HepG2 (cell line): ENCODE results near the gene PLB1. TPM values are rescaled to one million over a fixed set of nuclear protein-coding genes. Genes with fewer than 3 reads are reported as not detected.
A peak's percentile ranks its signal among the peaks of the same experiment; 100 is the strongest.

Experiments used
- ATAD3A ChIP-seq: sonication (generic); formaldehyde crosslinking; IDR thresholded peaks from 2 replicates; pipeline ENCODE4 v1.4.0; 2020; ENCODE audit warnings: missing genetic modification reagents
- BCL6 ChIP-seq: IDR thresholded peaks from 2 replicates; pipeline ENCODE4 v1.6.1; 2016; ENCODE audit warnings: missing genetic modification reagents, missing compliant biosample characterization
- CC2D1A ChIP-seq: sonication (generic); formaldehyde crosslinking; IDR thresholded peaks from 2 replicates; pipeline ENCODE4 v1.8.1; 2023; ENCODE audit warnings: mild to moderate bottlenecking, missing genetic modification reagents
- CHD4 ChIP-seq: fragments of 200-600 bp; sonication (generic); IDR thresholded peaks from 2 replicates; pipeline ENCODE4 v1.7.0; 2017; ENCODE audit warnings: mild to moderate bottlenecking, low read length, borderline replicate concordance
- DMTF1 ChIP-seq: sonication (generic); formaldehyde crosslinking; IDR thresholded peaks from 2 replicates; pipeline ENCODE4 v1.4.0; 2020; ENCODE audit warnings: mild to moderate bottlenecking, missing genetic modification reagents
- ELF1 ChIP-seq: sonication (generic); formaldehyde crosslinking; IDR thresholded peaks from 2 replicates; pipeline ENCODE4 v1.4.0; 2020; ENCODE audit warnings: missing genetic modification reagents
- FOXA3 ChIP-seq: IDR thresholded peaks from 2 replicates; pipeline ENCODE4 v1.6.1; 2016; ENCODE audit warnings: missing genetic modification reagents, missing compliant biosample characterization
- FOXO1 ChIP-seq: sonication (generic); formaldehyde crosslinking; IDR thresholded peaks from 2 replicates; pipeline ENCODE4 v1.4.0; 2020; ENCODE audit warnings: missing genetic modification reagents
- HMGA1 ChIP-seq: sonication (generic); formaldehyde crosslinking; conservative IDR thresholded peaks from 2 replicates; pipeline ENCODE4 v1.4.0; 2020; ENCODE audit warnings: missing genetic modification reagents
- HNRNPK ChIP-seq: fragments of 200-400 bp; formaldehyde crosslinking; IDR thresholded peaks from 2 replicates; pipeline ENCODE4 v1.6.1; 2018; ENCODE audit warnings: low read length, low read depth, moderate library complexity, mild to moderate bottlenecking; ENCODE audit not compliant: poor library complexity, severe bottlenecking
- KLF11 ChIP-seq: IDR thresholded peaks from 2 replicates; pipeline ENCODE4 v1.6.1; 2016; ENCODE audit warnings: missing compliant biosample characterization
- MED1 ChIP-seq: sonication (generic); formaldehyde crosslinking; IDR thresholded peaks from 2 replicates; pipeline ENCODE4 v1.4.0; 2020; ENCODE audit warnings: missing genetic modification reagents
- MEF2D ChIP-seq: sonication (generic); formaldehyde crosslinking; IDR thresholded peaks from 2 replicates; pipeline ENCODE4 v1.5.1; 2020; ENCODE audit warnings: mild to moderate bottlenecking, missing genetic modification reagents
- PRPF4 ChIP-seq: fragments of 200-400 bp; formaldehyde crosslinking; IDR thresholded peaks from 2 replicates; pipeline ENCODE4 v1.6.1; 2016; ENCODE audit warnings: low read length, low read depth; ENCODE audit not compliant: poor library complexity, severe bottlenecking
- REPIN1 ChIP-seq: sonication (generic); formaldehyde crosslinking; IDR thresholded peaks from 2 replicates; pipeline ENCODE4 v1.8.0; 2022; ENCODE audit warnings: missing genetic modification reagents, low read depth, mild to moderate bottlenecking, borderline replicate concordance
- RFX3 ChIP-seq: IDR thresholded peaks from 2 replicates; pipeline ENCODE4 v1.6.1; 2016; ENCODE audit warnings: missing biosample characterization, missing genetic modification reagents
- SAFB2 ChIP-seq: sonication (generic); formaldehyde crosslinking; IDR thresholded peaks from 2 replicates; pipeline ENCODE4 v1.5.1; 2020; ENCODE audit warnings: missing genetic modification reagents, low read depth, mild to moderate bottlenecking, borderline replicate concordance
- SATB2 ChIP-seq: sonication (generic); formaldehyde crosslinking; IDR thresholded peaks from 2 replicates; pipeline ENCODE4 v1.5.0; 2020; ENCODE audit warnings: missing genetic modification reagents
- SMAD3 ChIP-seq: sonication (generic); formaldehyde crosslinking; IDR thresholded peaks from 2 replicates; pipeline ENCODE4 v1.4.0; 2020; ENCODE audit warnings: missing genetic modification reagents
- SMC3 ChIP-seq: IDR thresholded peaks from 2 replicates; pipeline ENCODE4 v1.6.1; 2011; ENCODE audit warnings: low read length, improper control_type of control experiment
- STAG1 ChIP-seq: sonication (generic); formaldehyde crosslinking; IDR thresholded peaks from 2 replicates; pipeline ENCODE4 v1.4.0; 2020; ENCODE audit warnings: missing genetic modification reagents
- SYNCRIP ChIP-seq: fragments of 200-400 bp; formaldehyde crosslinking; IDR thresholded peaks from 2 replicates; pipeline ENCODE4 v1.6.1; 2018; ENCODE audit warnings: mild to moderate bottlenecking, low read depth, low read length; ENCODE audit not compliant: insufficient read depth
- U2AF1 ChIP-seq: fragments of 200-400 bp; formaldehyde crosslinking; optimal IDR thresholded peaks from 2 replicates; pipeline ENCODE3; 2017; ENCODE audit warnings: mild to moderate bottlenecking, low read depth, low read length
- YY1 ChIP-seq: IDR thresholded peaks from 2 replicates; pipeline ENCODE4 v1.6.1; 2011; ENCODE audit warnings: low read length, low read depth, moderate library complexity, mild to moderate bottlenecking; ENCODE audit not compliant: insufficient read depth, insufficient replicate concordance
- ZFX ChIP-seq: sonication (generic); formaldehyde crosslinking; IDR thresholded peaks from 2 replicates; pipeline ENCODE4 v1.4.0; 2020; ENCODE audit warnings: mild to moderate bottlenecking, low read depth, missing genetic modification reagents, moderate library complexity
- ZNF225 ChIP-seq: sonication (generic); formaldehyde crosslinking; IDR thresholded peaks from 2 replicates; pipeline ENCODE4 v1.4.0; 2020; ENCODE audit warnings: mild to moderate bottlenecking, missing genetic modification reagents
- ZNF282 ChIP-seq: fragments of 450-650 bp; IDR thresholded peaks from 2 replicates; pipeline ENCODE4 v1.6.1; 2018; ENCODE audit not compliant: partially characterized antibody
- ZNF30 ChIP-seq: sonication (generic); formaldehyde crosslinking; IDR thresholded peaks from 2 replicates; pipeline ENCODE4 v1.5.0; 2020; ENCODE audit warnings: mild to moderate bottlenecking, missing genetic modification reagents
- ZNF567 ChIP-seq: sonication (generic); formaldehyde crosslinking; IDR thresholded peaks from 2 replicates; pipeline ENCODE4 v1.8.1; 2023; ENCODE audit warnings: mild to moderate bottlenecking, missing genetic modification reagents, borderline replicate concordance
- ZNF713 ChIP-seq: sonication (generic); formaldehyde crosslinking; IDR thresholded peaks from 2 replicates; pipeline ENCODE4 v1.4.0; 2020; ENCODE audit warnings: mild to moderate bottlenecking, missing genetic modification reagents
- ZNF776 ChIP-seq: sonication (generic); formaldehyde crosslinking; IDR thresholded peaks from 2 replicates; pipeline ENCODE4 v1.4.0; 2020; ENCODE audit warnings: mild to moderate bottlenecking, missing genetic modification reagents
- polyA plus RNA-seq, 8 experiments: library from polyadenylated mRNA; depleted of rRNA in 3 of 8; stranded (reverse) in 7 of 8; unstranded in 1 of 8; fragments of >200 nt; fragmentation: Illumina TruSeq in 4 of 8; extraction: Trizol in 4 of 8; gene quantifications; 2 replicates each; pipeline versions ENCODE4 v1.2.1 to v1.2.3, GENCODE V29; 2011 to 2016; ENCODE audit warnings: low read depth in 4 of 8, missing spikeins in 1 of 8, mixed read lengths in 1 of 8; ENCODE audit not compliant: insufficient read depth in 1 of 8
- total RNA-seq, 5 experiments: library from RNA; depleted of rRNA; stranded (reverse); fragments of >200 nt; fragmentation: Illumina TruSeq; extraction: Trizol; gene quantifications; 2 replicates each; pipeline ENCODE4 v1.2.3, GENCODE V29; 2016; ENCODE audit warnings: low read depth in 1 of 5
- TF ChIP-seq, protein P1 (sequence below): sonication (generic); formaldehyde crosslinking; IDR thresholded peaks from 2 replicates; pipeline ENCODE4 v1.5.0; 2020; ENCODE audit warnings: missing genetic modification reagents

The PLB1 gene
- total and polyA plus RNA-seq, 2 of the 13 experiments (the other 11 are each of a cell fraction or from before 2014, with no cell fraction given), result 0.20 to 1.8 TPM

DNA sequence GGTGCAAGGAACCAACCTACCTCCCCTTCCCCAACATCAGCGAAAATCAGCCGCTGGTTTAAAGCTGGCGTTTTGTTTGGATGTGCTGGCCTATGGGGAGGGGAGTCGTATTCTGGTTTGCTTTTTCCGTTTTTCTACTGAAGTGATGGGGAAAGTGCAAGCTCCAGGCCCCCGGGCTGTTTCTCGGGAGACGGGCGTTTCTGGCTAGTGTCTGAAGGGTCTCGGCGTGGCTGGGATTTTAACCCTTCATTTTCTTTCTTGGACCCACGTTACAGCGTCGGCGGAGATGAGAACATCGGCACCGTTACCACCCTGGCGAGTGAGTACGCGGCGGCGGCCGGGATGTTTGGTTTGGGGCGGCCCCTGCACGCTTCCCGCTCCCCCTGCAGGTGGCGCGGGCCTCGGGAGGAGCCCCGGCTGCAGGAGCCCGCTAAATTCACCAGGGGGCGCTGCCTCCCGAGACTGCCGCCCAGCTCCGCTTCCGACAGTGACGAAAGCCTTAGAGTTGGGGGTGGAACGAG lies 70.7 kb downstream of the PLB1 start (continued):
- no peak for TF ChIP-seq ZNF30 (CRISPR knock-in tag)
- no peak for TF ChIP-seq DMTF1 (CRISPR knock-in tag)
- TF ChIP-seq FOXA3 (CRISPR knock-in tag), result 0 out of 2 replicates have a peak, but pooled peaks have one; percentile 11
- TF ChIP-seq STAG1 (CRISPR knock-in tag), result peak; percentile 80
- TF ChIP-seq MEF2D (CRISPR knock-in tag), result no peak
- no peak for TF ChIP-seq RFX3 (CRISPR knock-in tag)
- no peak for TF ChIP-seq ZNF225 (CRISPR knock-in tag)
- TF ChIP-seq SMC3, result peak; percentile 58; the same call in 1 of the 2 replicates
- TF ChIP-seq FOXO1 (CRISPR knock-in tag), result peak; percentile 53
- TF ChIP-seq ELF1 (CRISPR knock-in tag), result peak; percentile 65; the same call in 1 of the 2 replicates
- TF ChIP-seq BCL6 (CRISPR knock-in tag), result peak; percentile 50
- no peak for TF ChIP-seq CC2D1A (CRISPR knock-in tag)
- no peak for TF ChIP-seq ZNF776 (CRISPR knock-in tag)
- TF ChIP-seq HMGA1 (CRISPR knock-in tag), result no peak
- 0 out of 2 replicates have a peak, but pooled peaks have one; percentile 27 for TF ChIP-seq ZFX
- no peak for TF ChIP-seq CHD4
- no peak for TF ChIP-seq U2AF1
- TF ChIP-seq, protein P1, sequence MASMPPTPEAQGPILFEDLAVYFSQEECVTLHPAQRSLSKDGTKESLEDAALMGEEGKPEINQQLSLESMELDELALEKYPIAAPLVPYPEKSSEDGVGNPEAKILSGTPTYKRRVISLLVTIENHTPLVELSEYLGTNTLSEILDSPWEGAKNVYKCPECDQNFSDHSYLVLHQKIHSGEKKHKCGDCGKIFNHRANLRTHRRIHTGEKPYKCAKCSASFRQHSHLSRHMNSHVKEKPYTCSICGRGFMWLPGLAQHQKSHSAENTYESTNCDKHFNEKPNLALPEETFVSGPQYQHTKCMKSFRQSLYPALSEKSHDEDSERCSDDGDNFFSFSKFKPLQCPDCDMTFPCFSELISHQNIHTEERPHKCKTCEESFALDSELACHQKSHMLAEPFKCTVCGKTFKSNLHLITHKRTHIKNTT (CRISPR knock-in tag), result no peak
- TF ChIP-seq REPIN1 (CRISPR knock-in tag), result peak; percentile 73; the same call in 1 of the 2 replicates
- 0 out of 2 replicates have a peak, but pooled peaks have one; percentile 73 for TF ChIP-seq SMAD3 (CRISPR knock-in tag)
- TF ChIP-seq YY1, result peak; percentile 72
- TF ChIP-seq ZNF567 (CRISPR knock-in tag), result 0 out of 2 replicates have a peak, but pooled peaks have one; percentile 50
- no peak for TF ChIP-seq SATB2 (CRISPR knock-in tag)
- no peak for TF ChIP-seq SAFB2 (CRISPR knock-in tag)
- peak; percentile 84 for TF ChIP-seq KLF11 (CRISPR knock-in tag)
- no peak for TF ChIP-seq ZNF713 (CRISPR knock-in tag)
- TF ChIP-seq MED1 (CRISPR knock-in tag), result no peak
- TF ChIP-seq SYNCRIP, result no peak
- no peak for TF ChIP-seq ATAD3A (CRISPR knock-in tag)
- TF ChIP-seq ZNF282, result no peak
- TF ChIP-seq PRPF4, result no peak
- TF ChIP-seq HNRNPK, result no peak
